Gastroesophageal sphincter (tissue), 3 donors: Measurements from ENCODE around the gene IPO11.

Experiments
- CTCF ChIP-seq, 4 experiments: fragments of 200-600 bp in 2 of 4; fragments of 450-650 bp in 2 of 4; sonication (generic) in 1 of 4; IDR thresholded peaks; one replicate each; pipeline ENCODE4 v1.5.1; 2017 to 2019; ENCODE audit warnings: antibody characterized with exemption in 4 of 4, mild to moderate bottlenecking in 2 of 4, moderate library complexity in 2 of 4
- EP300 ChIP-seq: sonication (generic); formaldehyde crosslinking; IDR thresholded peaks from one replicate; pipeline ENCODE4 v1.6.1; 2017; ENCODE audit warnings: antibody characterized with exemption, mild to moderate bottlenecking
- POLR2A ChIP-seq, 2 donors: fragments of 450-650 bp; IDR thresholded peaks; one replicate each; pipeline ENCODE4 v1.6.1; 2017; ENCODE audit warnings: antibody characterized with exemption in 2 of 2, mild to moderate bottlenecking in 2 of 2, moderate library complexity in 1 of 2
- POLR2AphosphoS5 ChIP-seq: sonication (generic); formaldehyde crosslinking; IDR thresholded peaks from one replicate; pipeline ENCODE4 v1.6.1; 2017; ENCODE audit warnings: antibody characterized with exemption

- TF ChIP-seq CTCF (IDR thresholded peaks at IDR 0.05) (no peak), POLR2A (IDR thresholded peaks at IDR 0.05) (no peak), EP300 (no peak), POLR2AphosphoS5 (no peak)
Measured at GRCh38 chr5:62605638-62606037, 193.1 kb downstream of the IPO11 start.
